H9 (cell line): Measurements from ENCODE around the gene CRACR2B. TPM values are rescaled to one million over a fixed set of nuclear protein-coding genes. Genes with fewer than 3 reads are reported as not detected.

Experiments used
- DNase-seq: peaks from one replicate; pipeline ENCODE4 v3.0.0-alpha.2; 2017
- H2AFZ ChIP-seq: one replicate; pipeline ENCODE4 v1.6.1; 2013; ENCODE audit warnings: mild to moderate bottlenecking, low read length, control low read depth, moderate library complexity
- H2AK5ac ChIP-seq: 2 replicates; pipeline ENCODE4 v1.6.1; 2013; ENCODE audit warnings: low read length, control low read depth, mixed read lengths; ENCODE audit not compliant: insufficient read length
- H2BK120ac ChIP-seq: one replicate; pipeline ENCODE4 v1.6.1; 2013; ENCODE audit warnings: low read depth, mild to moderate bottlenecking, low read length, control low read depth, inconsistent platforms; ENCODE audit not compliant: poor library complexity, severe bottlenecking
- H2BK12ac ChIP-seq: 2 replicates; pipeline ENCODE4 v1.6.1; 2013; ENCODE audit warnings: low read length, control low read depth, mixed read lengths, low read depth; ENCODE audit not compliant: insufficient read length
- H2BK15ac ChIP-seq: 2 replicates; pipeline ENCODE4 v1.6.1; 2013; ENCODE audit warnings: low read depth, low read length, control low read depth
- H2BK20ac ChIP-seq: one replicate; pipeline ENCODE4 v1.6.1; 2013; ENCODE audit warnings: low read depth, mild to moderate bottlenecking, low read length, control low read depth, inconsistent platforms; ENCODE audit not compliant: poor library complexity, severe bottlenecking
- H2BK5ac ChIP-seq: 2 replicates; pipeline ENCODE4 v1.6.1; 2013; ENCODE audit warnings: low read length, control low read depth, mixed read lengths; ENCODE audit not compliant: insufficient read length
- H3K14ac ChIP-seq: 2 replicates; pipeline ENCODE4 v1.6.1; 2013; ENCODE audit warnings: low read length, control low read depth; ENCODE audit not compliant: insufficient read depth
- H3K18ac ChIP-seq: 2 replicates; pipeline ENCODE4 v1.6.1; 2013; ENCODE audit warnings: low read depth, mild to moderate bottlenecking, mixed read lengths, low read length, control low read depth; ENCODE audit not compliant: insufficient read length
- H3K23ac ChIP-seq: 2 replicates; pipeline ENCODE4 v1.6.1; 2013; ENCODE audit warnings: low read length, control low read depth, mixed read lengths, low read depth; ENCODE audit not compliant: insufficient read length
- H3K23me2 ChIP-seq: 2 replicates; pipeline ENCODE4 v1.6.1; 2013; ENCODE audit warnings: low read depth, mild to moderate bottlenecking, mixed read lengths, low read length, control low read depth; ENCODE audit not compliant: insufficient read length, poor library complexity, severe bottlenecking
- H3K27ac ChIP-seq: 2 replicates; pipeline ENCODE4 v1.5.1; 2013; ENCODE audit warnings: low read length, control low read depth, mixed read lengths, low read depth; ENCODE audit not compliant: insufficient read length
- H3K27me3 ChIP-seq: 2 replicates; pipeline ENCODE4 v1.6.1; 2013; ENCODE audit warnings: low read length, control low read depth, inconsistent platforms; ENCODE audit not compliant: insufficient read depth
- H3K4ac ChIP-seq: 2 replicates; pipeline ENCODE4 v1.6.1; 2013; ENCODE audit warnings: low read depth, mild to moderate bottlenecking, control low read depth, inconsistent platforms, low read length, moderate library complexity
- H3K4me1 ChIP-seq: 2 replicates; pipeline ENCODE4 v1.6.1; 2013; ENCODE audit warnings: low read length, control low read depth, inconsistent platforms; ENCODE audit not compliant: insufficient read depth
- H3K4me2 ChIP-seq: 2 replicates; pipeline ENCODE4 v1.6.1; 2013; ENCODE audit warnings: low read length, control low read depth, mixed read lengths; ENCODE audit not compliant: insufficient read length, insufficient read depth
- H3K56ac ChIP-seq: 2 replicates; pipeline ENCODE4 v1.6.1; 2013; ENCODE audit warnings: low read depth, mild to moderate bottlenecking, mixed read lengths, low read length, control low read depth; ENCODE audit not compliant: insufficient read length
- H3K79me1 ChIP-seq: 2 replicates; pipeline ENCODE4 v1.6.1; 2013; ENCODE audit warnings: low read depth, mild to moderate bottlenecking, moderate library complexity, low read length, control low read depth, inconsistent platforms; ENCODE audit not compliant: insufficient read depth, poor library complexity, severe bottlenecking
- H3K79me2 ChIP-seq: 2 replicates; pipeline ENCODE4 v1.6.1; 2013; ENCODE audit warnings: low read length, control low read depth, inconsistent platforms; ENCODE audit not compliant: insufficient read depth
- H3K9ac ChIP-seq: 2 replicates; pipeline ENCODE4 v1.6.1; 2013; ENCODE audit warnings: low read length, control low read depth, mixed read lengths; ENCODE audit not compliant: insufficient read length; ENCODE audit errors: extremely low read depth
- H3K9me3 ChIP-seq: one replicate; pipeline ENCODE4 v1.6.1; 2013; ENCODE audit warnings: low read depth, low read length, inconsistent platforms; ENCODE audit not compliant: control insufficient read depth
- H3T11ph ChIP-seq: one replicate; pipeline ENCODE4 v1.6.1; 2013; ENCODE audit warnings: mild to moderate bottlenecking, low read length, control low read depth, inconsistent platforms
- H4K20me1 ChIP-seq: one replicate; pipeline ENCODE4 v1.6.1; 2013; ENCODE audit not compliant: control insufficient read depth, insufficient read length, insufficient read depth
- H4K5ac ChIP-seq: 2 replicates; pipeline ENCODE4 v1.6.1; 2013; ENCODE audit warnings: low read depth, mild to moderate bottlenecking, mixed read lengths, low read length, control low read depth; ENCODE audit not compliant: insufficient read length
- H4K8ac ChIP-seq: replicated peaks from 2 replicates; pipeline ENCODE4 v1.6.1; 2013; ENCODE audit warnings: low read length, control low read depth, mixed read lengths, low read depth; ENCODE audit not compliant: insufficient read length
- H4K91ac ChIP-seq: 2 replicates; pipeline ENCODE4 v1.6.1; 2013; ENCODE audit warnings: low read depth, mild to moderate bottlenecking, moderate library complexity, mixed read lengths, low read length, control low read depth; ENCODE audit not compliant: insufficient read length
- H3K27ac Mint-ChIP-seq, 3 experiments: 2 replicates in 2 of 3; 3 replicates in 1 of 3; pipeline ENCODE4 v1.8.0; 2020 to 2021; ENCODE audit warnings: mixed read lengths in 3 of 3, mild to moderate bottlenecking in 1 of 3, moderate library complexity in 1 of 3
- H3K27me3 Mint-ChIP-seq: 2 replicates; pipeline ENCODE4 v1.8.0; 2021; ENCODE audit warnings: low read depth, mild to moderate bottlenecking, moderate library complexity, mixed read lengths
- H3K36me3 Mint-ChIP-seq, 3 experiments: 2 replicates in 2 of 3; 3 replicates in 1 of 3; pipeline ENCODE4 v1.8.0; 2020 to 2021; ENCODE audit warnings: low read depth in 3 of 3, mixed read lengths in 3 of 3; ENCODE audit not compliant: insufficient read depth in 1 of 3
- H3K4me1 Mint-ChIP-seq, 2 experiments: 2 replicates each; pipeline ENCODE4 v1.8.0; 2020; ENCODE audit warnings: mixed read lengths in 2 of 2
- H3K4me3 Mint-ChIP-seq, 2 experiments: 2 replicates in 1 of 2; 3 replicates in 1 of 2; pipeline ENCODE4 v1.8.0; 2020 to 2021; ENCODE audit warnings: mild to moderate bottlenecking in 2 of 2, mixed read lengths in 2 of 2, moderate library complexity in 1 of 2
- H3K9me3 Mint-ChIP-seq, 2 experiments: 2 replicates in 1 of 2; 3 replicates in 1 of 2; pipeline ENCODE4 v1.8.0; 2020; ENCODE audit warnings: mild to moderate bottlenecking in 2 of 2, mixed read lengths in 2 of 2, moderate library complexity in 1 of 2
- CTCF ChIP-seq: fragments of 200-600 bp; sonication (generic); conservative IDR thresholded peaks from 3 replicates; pipeline ENCODE4 v1.8.0; 2021; ENCODE audit warnings: antibody characterized with exemption, mild to moderate bottlenecking
- WGBS: extraction: QIAGEN DNeasy Blood & Tissue Kit; methylation state at CpG from one replicate; pipeline ENCODE4 v1.1.7; 2013; ENCODE audit warnings: missing lambda C conversion rate, low lambda C conversion rate, mixed read lengths; ENCODE audit not compliant: insufficient read length; ENCODE audit errors: extremely low coverage; 5-methylcytosine and 5-hydroxymethylcytosine counted together
- total RNA-seq: library from RNA; stranded (reverse); gene quantifications from 2 replicates; pipeline ENCODE4 v1.2.1, GENCODE V29; 2021

The CRACR2B gene
- total RNA-seq, 1 experiment from 2014 or later, result 29.0 TPM

- Histone ChIP-seq H3T11ph (no peak overlapping the region), H4K91ac (no peak overlapping the region), H4K8ac (no peak overlapping the region), H3K4me1 (0 out of 2 replicates have a peak, but pooled peaks cover 2% of the 10 kb centered on the region), H3K79me2 (no peaks in the 10 kb centered on the region), H3K9me3 (no peaks in the 10 kb centered on the region), H2AK5ac (no peak overlapping the region), H3K27ac (no peak overlapping the region), H2BK12ac (no peak overlapping the region), H2BK120ac (no peak overlapping the region), H3K4ac (no peak overlapping the region), H3K27me3 (no peaks in the 10 kb centered on the region), H3K23ac (no peak overlapping the region), H3K23me2 (no peaks in the 10 kb centered on the region), H3K4me2 (no peak overlapping the region), H3K56ac (no peak overlapping the region), H3K79me1 (no peaks in the 10 kb centered on the region), H4K5ac (no peak overlapping the region), H4K20me1 (no peaks in the 10 kb centered on the region), H2BK20ac (no peak overlapping the region), H2BK5ac (no peak overlapping the region), H3K9ac (no peak overlapping the region), H3K14ac (no peak overlapping the region), H3K18ac (no peak overlapping the region), H2BK15ac (no peak overlapping the region), H2AFZ (no peak overlapping the region)
- H3K27ac Mint-ChIP-seq, result no peak overlapping the region
- TF ChIP-seq CTCF, result no peak
- no CpG with 5 or more reads among the region's 12 CpGs for WGBS
- peaks cover 2 to 3% of the 10 kb centered on the region in 2 experiments; a peak in 3 of 4 replicates for H3K4me1 Mint-ChIP-seq
- H3K36me3 Mint-ChIP-seq, result peaks cover 26 to 49% (median 48%) of the 10 kb centered on the region in 3 experiments
- H3K9me3 Mint-ChIP-seq, result no peaks in the 10 kb centered on the region
- H3K4me3 Mint-ChIP-seq, result no peak overlapping the region
- DNase-seq, result no peak
- H3K27me3 Mint-ChIP-seq, result peaks cover 3% of the 10 kb centered on the region; the same call in 1 of the 2 replicates
Measured at GRCh38 chr11:876545-876944, 48.8 kb downstream of the CRACR2B start.
